SK-N-SH treated with all-trans-retinoic acid at 6 μM for 48 hours (cell line): ENCODE data around the gene CDKL2.

ENCODE experiments used
- ARNTL ChIP-seq: fragments of 450-650 bp; formaldehyde crosslinking; IDR thresholded peaks from 2 replicates; pipeline ENCODE4 v1.5.0; 2020; ENCODE audit warnings: low read depth, mild to moderate bottlenecking, moderate library complexity, borderline replicate concordance
- CSDC2 ChIP-seq: fragments of 250-450 bp; sonication (Bioruptor Pico); IDR thresholded peaks from 2 replicates; pipeline ENCODE4 v1.5.0; 2020; ENCODE audit warnings: mild to moderate bottlenecking, moderate library complexity
- ESRRG ChIP-seq: fragments of 250-450 bp; sonication (Bioruptor Pico); IDR thresholded peaks from 2 replicates; pipeline ENCODE4 v1.6.1; 2021; ENCODE audit warnings: mild to moderate bottlenecking
- ISL1 ChIP-seq: fragments of 250-450 bp; sonication (Bioruptor Pico); IDR thresholded peaks from 2 replicates; pipeline ENCODE4 v2.1.2; 2022; ENCODE audit warnings: mild to moderate bottlenecking, moderate library complexity
- OSR1 ChIP-seq: fragments of 250-450 bp; sonication (Bioruptor Pico); IDR thresholded peaks from 2 replicates; pipeline ENCODE4 v1.8.0; 2022; ENCODE audit warnings: moderate library complexity, mild to moderate bottlenecking, inconsistent platforms
- PPARA ChIP-seq: fragments of 250-450 bp; sonication (Bioruptor Pico); IDR thresholded peaks from 2 replicates; pipeline ENCODE4 v1.5.0; 2020; ENCODE audit warnings: mild to moderate bottlenecking, borderline replicate concordance
- RARB ChIP-seq: fragments of 250-450 bp; sonication (Bioruptor Pico); IDR thresholded peaks from 2 replicates; pipeline ENCODE4 v1.8.0; 2021; ENCODE audit warnings: mild to moderate bottlenecking, moderate library complexity
- TOX ChIP-seq: fragments of 250-450 bp; sonication (Bioruptor Pico); IDR thresholded peaks from 2 replicates; pipeline ENCODE4 v1.8.0; 2021; ENCODE audit warnings: mild to moderate bottlenecking, moderate library complexity, borderline replicate concordance
- ZFP3 ChIP-seq: fragments of 250-450 bp; sonication (Bioruptor Pico); IDR thresholded peaks from 2 replicates; pipeline ENCODE4 v1.5.0; 2020; ENCODE audit warnings: mild to moderate bottlenecking, moderate library complexity
- TF ChIP-seq, protein P1 (sequence below): fragments of 250-450 bp; sonication (Bioruptor Pico); IDR thresholded peaks from 2 replicates; pipeline ENCODE4 v1.8.0; 2020; ENCODE audit warnings: mild to moderate bottlenecking, moderate library complexity, borderline replicate concordance
- TF ChIP-seq, protein P2 (sequence below): fragments of 250-450 bp; sonication (Bioruptor Pico); IDR thresholded peaks from 2 replicates; pipeline ENCODE4 v1.5.1; 2021; ENCODE audit warnings: mild to moderate bottlenecking, moderate library complexity
- TF ChIP-seq, protein P3 (sequence below): fragments of 250-450 bp; sonication (Bioruptor Pico); IDR thresholded peaks from 2 replicates; pipeline ENCODE4 v1.5.1; 2020; ENCODE audit warnings: low read depth, mild to moderate bottlenecking, moderate library complexity

DNA sequence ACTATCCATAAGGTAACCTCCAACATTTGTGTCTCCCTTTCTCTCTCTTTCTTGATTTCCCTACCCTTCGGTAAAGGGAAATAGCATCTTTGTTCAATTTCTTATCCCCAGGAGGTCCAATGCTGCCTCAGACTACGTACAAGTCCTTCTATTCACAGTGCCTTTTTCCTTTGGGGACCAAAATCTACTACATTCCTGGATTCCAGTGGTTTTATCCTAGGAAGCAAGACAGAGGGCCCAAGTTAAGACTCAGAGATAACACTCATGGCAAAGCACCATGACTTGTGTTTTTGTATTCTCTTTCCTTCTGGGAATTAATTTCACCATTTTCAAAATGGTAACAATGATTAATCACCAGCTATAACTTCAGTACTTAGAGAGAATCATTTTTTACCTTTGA, 32.3 kb upstream of the CDKL2 start:
- no peak for TF ChIP-seq ISL1 (CRISPR knock-in tag)
- no peak for TF ChIP-seq CSDC2 (CRISPR knock-in tag)
- TF ChIP-seq ARNTL (CRISPR knock-in tag): no peak
- no peak for TF ChIP-seq RARB (CRISPR knock-in tag)
- TF ChIP-seq PPARA (CRISPR knock-in tag): no peak
- no peak for TF ChIP-seq ESRRG (CRISPR knock-in tag)
- TF ChIP-seq TOX (CRISPR knock-in tag): no peak
- TF ChIP-seq, protein P1, sequence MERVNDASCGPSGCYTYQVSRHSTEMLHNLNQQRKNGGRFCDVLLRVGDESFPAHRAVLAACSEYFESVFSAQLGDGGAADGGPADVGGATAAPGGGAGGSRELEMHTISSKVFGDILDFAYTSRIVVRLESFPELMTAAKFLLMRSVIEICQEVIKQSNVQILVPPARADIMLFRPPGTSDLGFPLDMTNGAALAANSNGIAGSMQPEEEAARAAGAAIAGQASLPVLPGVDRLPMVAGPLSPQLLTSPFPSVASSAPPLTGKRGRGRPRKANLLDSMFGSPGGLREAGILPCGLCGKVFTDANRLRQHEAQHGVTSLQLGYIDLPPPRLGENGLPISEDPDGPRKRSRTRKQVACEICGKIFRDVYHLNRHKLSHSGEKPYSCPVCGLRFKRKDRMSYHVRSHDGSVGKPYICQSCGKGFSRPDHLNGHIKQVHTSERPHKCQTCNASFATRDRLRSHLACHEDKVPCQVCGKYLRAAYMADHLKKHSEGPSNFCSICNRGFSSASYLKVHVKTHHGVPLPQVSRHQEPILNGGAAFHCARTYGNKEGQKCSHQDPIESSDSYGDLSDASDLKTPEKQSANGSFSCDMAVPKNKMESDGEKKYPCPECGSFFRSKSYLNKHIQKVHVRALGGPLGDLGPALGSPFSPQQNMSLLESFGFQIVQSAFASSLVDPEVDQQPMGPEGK (CRISPR knock-in tag): no peak
- TF ChIP-seq, protein P2, sequence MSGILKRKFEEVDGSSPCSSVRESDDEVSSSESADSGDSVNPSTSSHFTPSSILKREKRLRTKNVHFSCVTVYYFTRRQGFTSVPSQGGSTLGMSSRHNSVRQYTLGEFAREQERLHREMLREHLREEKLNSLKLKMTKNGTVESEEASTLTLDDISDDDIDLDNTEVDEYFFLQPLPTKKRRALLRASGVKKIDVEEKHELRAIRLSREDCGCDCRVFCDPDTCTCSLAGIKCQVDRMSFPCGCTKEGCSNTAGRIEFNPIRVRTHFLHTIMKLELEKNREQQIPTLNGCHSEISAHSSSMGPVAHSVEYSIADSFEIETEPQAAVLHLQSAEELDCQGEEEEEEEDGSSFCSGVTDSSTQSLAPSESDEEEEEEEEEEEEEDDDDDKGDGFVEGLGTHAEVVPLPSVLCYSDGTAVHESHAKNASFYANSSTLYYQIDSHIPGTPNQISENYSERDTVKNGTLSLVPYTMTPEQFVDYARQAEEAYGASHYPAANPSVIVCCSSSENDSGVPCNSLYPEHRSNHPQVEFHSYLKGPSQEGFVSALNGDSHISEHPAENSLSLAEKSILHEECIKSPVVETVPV (CRISPR knock-in tag): no peak
- no peak for TF ChIP-seq OSR1 (CRISPR knock-in tag)
- TF ChIP-seq ZFP3 (CRISPR knock-in tag): no peak
- TF ChIP-seq, protein P3, sequence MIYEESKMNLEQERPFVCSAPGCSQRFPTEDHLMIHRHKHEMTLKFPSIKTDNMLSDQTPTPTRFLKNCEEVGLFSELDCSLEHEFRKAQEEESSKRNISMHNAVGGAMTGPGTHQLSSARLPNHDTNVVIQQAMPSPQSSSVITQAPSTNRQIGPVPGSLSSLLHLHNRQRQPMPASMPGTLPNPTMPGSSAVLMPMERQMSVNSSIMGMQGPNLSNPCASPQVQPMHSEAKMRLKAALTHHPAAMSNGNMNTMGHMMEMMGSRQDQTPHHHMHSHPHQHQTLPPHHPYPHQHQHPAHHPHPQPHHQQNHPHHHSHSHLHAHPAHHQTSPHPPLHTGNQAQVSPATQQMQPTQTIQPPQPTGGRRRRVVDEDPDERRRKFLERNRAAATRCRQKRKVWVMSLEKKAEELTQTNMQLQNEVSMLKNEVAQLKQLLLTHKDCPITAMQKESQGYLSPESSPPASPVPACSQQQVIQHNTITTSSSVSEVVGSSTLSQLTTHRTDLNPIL (CRISPR knock-in tag): no peak
